GM10266 (cell line): ENCODE data around the gene SORBS1.

Experiments used
- DNase-seq: peaks from one replicate; pipeline ENCODE4 v3.0.0; 2012; ENCODE audit errors: extremely low spot score
- CTCF ChIP-seq: IDR thresholded peaks from 2 replicates; pipeline ENCODE4 v1.5.1; 2012; ENCODE audit warnings: mild to moderate bottlenecking, low read depth; ENCODE audit not compliant: control insufficient read depth, insufficient read depth; ENCODE audit errors: missing control alignments

SORBS1 gene

GRCh38 chr10:95516774-95517373 lies 44.3 kb downstream of the SORBS1 start:
- TF ChIP-seq CTCF = no peak
- DNase-seq = no peak

- no peak for TF ChIP-seq CTCF
- DNase-seq = no peak
Observed at GRCh38 chr10:95513941-95514392, 47.2 kb downstream of the SORBS1 start.

GRCh38 chr10:95513008-95513589 lies 48.1 kb downstream of the SORBS1 start:
- DNase-seq = no peak
- no peak for TF ChIP-seq CTCF

GRCh38 chr10:95511314-95511713 lies 49.9 kb downstream of the SORBS1 start:
- no peak for DNase-seq
- no peak for TF ChIP-seq CTCF

GRCh38 chr10:95509251-95509650 lies 51.9 kb downstream of the SORBS1 start:
- no peak for DNase-seq
- TF ChIP-seq CTCF = no peak

GRCh38 chr10:95508730-95509129 lies 52.4 kb downstream of the SORBS1 start:
- TF ChIP-seq CTCF = no peak

GRCh38 chr10:95506056-95506737 lies 55.0 kb downstream of the SORBS1 start:
- no peak for DNase-seq
- TF ChIP-seq CTCF = no peak

More at GRCh38 chr10:95508730-95509129, 52.4 kb downstream of the SORBS1 start:
- no peak for DNase-seq
